Occipital lobe (tissue), 2 donors: ENCODE data around the gene NAP1L3. TPM values are rescaled to one million over a fixed set of nuclear protein-coding genes. Genes with fewer than 3 reads are reported as not detected.

ENCODE experiments used
- DNase-seq: peaks from one replicate; lab custom pipeline; 2025; lab: John Stamatoyannopoulos, UW
- total RNA-seq: library from RNA; depleted of rRNA; stranded (reverse); fragments of >200 nt; gene quantifications from one replicate; pipeline ENCODE4 v1.2.3, GENCODE V29; 2014

Gene NAP1L3, protein sequence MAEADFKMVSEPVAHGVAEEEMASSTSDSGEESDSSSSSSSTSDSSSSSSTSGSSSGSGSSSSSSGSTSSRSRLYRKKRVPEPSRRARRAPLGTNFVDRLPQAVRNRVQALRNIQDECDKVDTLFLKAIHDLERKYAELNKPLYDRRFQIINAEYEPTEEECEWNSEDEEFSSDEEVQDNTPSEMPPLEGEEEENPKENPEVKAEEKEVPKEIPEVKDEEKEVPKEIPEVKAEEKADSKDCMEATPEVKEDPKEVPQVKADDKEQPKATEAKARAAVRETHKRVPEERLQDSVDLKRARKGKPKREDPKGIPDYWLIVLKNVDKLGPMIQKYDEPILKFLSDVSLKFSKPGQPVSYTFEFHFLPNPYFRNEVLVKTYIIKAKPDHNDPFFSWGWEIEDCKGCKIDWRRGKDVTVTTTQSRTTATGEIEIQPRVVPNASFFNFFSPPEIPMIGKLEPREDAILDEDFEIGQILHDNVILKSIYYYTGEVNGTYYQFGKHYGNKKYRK
- 126 TPM for total RNA-seq

GRCh38 chrX:93673056-93673868 lies at the start of gene NAP1L3:
Gene NAP1L3, minus strand, starts transcription at chrX:93673578. Its CDS starts 274 bp downstream, at chrX:93673304.
- DNase-seq = peak; percentile 74

GRCh38 chrX:93711076-93711475 lies 37.7 kb upstream of the NAP1L3 start:
- DNase-seq = no peak

- DNase-seq = no peak
These were observed 30.3 kb upstream of the NAP1L3 start for GRCh38 chrX:93703701-93704100.

DNA sequence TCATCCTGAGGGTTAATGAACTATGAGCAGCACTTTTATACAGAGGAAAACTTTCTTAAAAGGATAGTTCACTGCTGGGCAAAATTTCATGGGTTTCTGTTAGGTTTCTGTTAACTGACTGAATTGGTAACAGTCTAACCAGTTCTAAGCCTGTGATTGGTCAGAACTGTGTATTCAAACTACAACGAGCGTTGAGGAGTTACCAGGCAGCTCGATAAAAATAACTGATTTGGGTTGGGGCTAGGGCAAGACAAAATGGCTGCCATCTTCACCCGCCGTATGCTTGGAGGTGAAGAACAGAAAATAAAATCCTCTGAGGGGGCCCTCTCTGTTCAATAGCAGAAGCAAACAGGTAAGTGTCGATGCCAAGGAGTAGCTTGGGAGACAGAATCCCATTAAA lies 22.6 kb upstream of the NAP1L3 start:
- no peak for DNase-seq

DNA sequence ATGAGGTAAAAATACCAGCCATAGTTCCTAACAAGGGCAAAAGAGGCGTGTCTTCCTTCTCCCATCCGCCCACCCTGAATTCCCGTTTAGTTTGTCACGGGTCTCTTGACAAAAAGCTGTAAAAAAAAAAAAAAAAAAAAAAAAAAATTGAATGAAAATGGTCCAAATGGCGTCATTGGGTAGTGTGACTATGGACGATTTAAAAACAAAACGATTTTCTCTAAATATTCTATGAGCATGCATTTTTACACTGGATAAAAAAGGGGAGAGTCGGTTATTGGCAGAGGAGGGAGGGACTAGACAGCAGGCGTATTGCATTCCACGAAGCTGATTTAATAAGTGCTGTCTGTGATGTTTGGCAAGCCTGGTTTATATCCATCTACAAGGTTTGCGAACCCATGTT lies 492 bp upstream of the NAP1L3 start, which contains the start of gene FAM133A:
TSS of gene FAM133A (plus strand) at position 338 of the 403 bp plus-strand sequence. CDS start 35,214 bp downstream, outside the sequence.
- DNase-seq = no peak

GRCh38 chrX:93660575-93660974 lies 12.8 kb downstream of the NAP1L3 start:
- no peak for DNase-seq

- DNase-seq = no peak
These were observed 24.0 kb downstream of the NAP1L3 start for GRCh38 chrX:93649381-93649780.

- no peak for DNase-seq
These were observed 35.8 kb downstream of the NAP1L3 start for GRCh38 chrX:93637591-93637990.

Other genes starting within 250 kb of the NAP1L3 start
- 2.5 TPM for gene FAM133A, start 628 bp upstream of the NAP1L3 start, total RNA-seq